Smooth muscle cell (in vitro differentiated cells): Measurements from ENCODE around the gene PTPN14. TPM values are rescaled to one million over a fixed set of nuclear protein-coding genes. Genes with fewer than 3 reads are reported as not detected.

ENCODE experiments used
- DNase-seq: peaks from one replicate; lab custom pipeline; 2025; ENCODE audit not compliant: unreplicated experiment; lab: John Stamatoyannopoulos, UW
- H2AFZ ChIP-seq: fragments of 200-600 bp; sonication (generic); 2 replicates; pipeline ENCODE4 v1.6.0; 2016; ENCODE audit warnings: antibody characterized with exemption, low read depth, mild to moderate bottlenecking
- H3F3A ChIP-seq: fragments of 200-600 bp; sonication (generic); 2 replicates; pipeline ENCODE4 v1.6.0; 2017; ENCODE audit warnings: antibody characterized with exemption, low read depth
- H3K27ac ChIP-seq: fragments of 200-600 bp; sonication (generic); 2 replicates; pipeline ENCODE4 v1.5.1; 2016; ENCODE audit warnings: low read depth, mild to moderate bottlenecking
- H3K27me3 ChIP-seq: fragments of 200-600 bp; sonication (generic); 2 replicates; pipeline ENCODE4 v1.6.1; 2016; ENCODE audit warnings: low read depth, mild to moderate bottlenecking
- H3K36me3 ChIP-seq: fragments of 200-600 bp; sonication (generic); 2 replicates; pipeline ENCODE4 v1.5.1; 2016; ENCODE audit warnings: low read depth
- H3K4me1 ChIP-seq: fragments of 200-600 bp; sonication (generic); 2 replicates; pipeline ENCODE4 v1.5.1; 2016; ENCODE audit warnings: low read depth
- H3K4me2 ChIP-seq: fragments of 200-600 bp; sonication (generic); 2 replicates; pipeline ENCODE4 v1.6.0; 2016; ENCODE audit warnings: mild to moderate bottlenecking
- H3K4me3 ChIP-seq: fragments of 200-600 bp; sonication (generic); 2 replicates; pipeline ENCODE4 v1.5.1; 2016; ENCODE audit warnings: mild to moderate bottlenecking
- H3K79me2 ChIP-seq: fragments of 200-600 bp; sonication (generic); 2 replicates; pipeline ENCODE4 v1.6.0; 2016; ENCODE audit warnings: low read depth, mild to moderate bottlenecking
- H3K9ac ChIP-seq: fragments of 200-600 bp; sonication (generic); 2 replicates; pipeline ENCODE4 v1.6.0; 2016; ENCODE audit warnings: low read depth
- H3K9me3 ChIP-seq: fragments of 200-600 bp; sonication (generic); replicated peaks from 2 replicates; pipeline ENCODE4 v1.5.1; 2016; ENCODE audit warnings: low read depth
- H4K20me1 ChIP-seq: fragments of 200-600 bp; sonication (generic); 2 replicates; pipeline ENCODE4 v1.6.0; 2016; ENCODE audit warnings: low read depth
- WGBS: methylation state at CpG from one replicate; pipeline ENCODE4 v1.1.7; 2016; ENCODE audit warnings: low lambda C conversion rate; 5-methylcytosine and 5-hydroxymethylcytosine counted together
- polyA plus RNA-seq: library from polyadenylated mRNA; unstranded; fragments of >200 nt; fragmentation: Nextera tagmentation; extraction: Ambion mirVana; gene quantifications from 2 replicates; pipeline ENCODE4 v1.2.1, GENCODE V29; 2016
- total RNA-seq: library from RNA; depleted of rRNA; stranded (reverse); fragments of >200 nt; gene quantifications from 2 replicates; pipeline ENCODE4 v1.2.3, GENCODE V29; 2014
- TF ChIP-seq, protein P1 (sequence below): fragments of 200-600 bp; sonication (generic); IDR thresholded peaks from 2 replicates; pipeline ENCODE4 v1.5.1; 2017; ENCODE audit warnings: borderline replicate concordance, mild to moderate bottlenecking, antibody characterized with exemption; ENCODE audit not compliant: insufficient read depth, poor library complexity, severe bottlenecking

PTPN14 gene
- total and polyA plus RNA-seq, 2 experiments from 2014 or later = 13.7 to 28.6 TPM

DNA sequence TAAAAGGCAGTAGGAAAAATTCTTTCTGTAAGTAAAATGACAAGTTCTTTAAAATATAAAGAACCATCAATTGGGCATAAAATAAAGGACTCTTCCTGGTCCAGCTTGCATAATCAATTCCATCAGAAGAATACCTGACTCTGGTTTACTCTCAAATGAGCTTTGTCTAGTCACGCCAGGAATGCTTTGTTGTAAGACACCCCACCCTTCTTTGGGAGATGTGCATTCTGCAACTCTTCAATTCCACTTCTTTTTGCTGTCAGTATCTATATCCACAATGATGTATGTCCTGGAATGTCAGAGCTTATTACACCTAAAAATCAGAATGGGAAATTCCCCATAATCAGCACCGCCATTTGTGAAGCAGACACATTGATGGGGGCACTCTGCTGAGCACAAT lies 76.1 kb downstream of the PTPN14 start:
- 75% methylated on average over 2 of the region's 2 CpGs for WGBS
- Histone ChIP-seq H3F3A (peaks cover 8% of the 10 kb centered on the region), H3K27ac (peak overlapping the region; percentile 73), H3K36me3 (no peaks in the 10 kb centered on the region), H3K4me3 (no peak overlapping the region), H3K4me1 (peaks cover 20% of the 10 kb centered on the region), H4K20me1 (peaks cover 92% of the 10 kb centered on the region), H3K4me2 (no peak overlapping the region), H2AFZ (no peak overlapping the region), H3K9me3 (no peaks in the 10 kb centered on the region), H3K9ac (no peak overlapping the region), H3K79me2 (peaks cover 69% of the 10 kb centered on the region), H3K27me3 (no peaks in the 10 kb centered on the region)
- TF ChIP-seq, protein P1, sequence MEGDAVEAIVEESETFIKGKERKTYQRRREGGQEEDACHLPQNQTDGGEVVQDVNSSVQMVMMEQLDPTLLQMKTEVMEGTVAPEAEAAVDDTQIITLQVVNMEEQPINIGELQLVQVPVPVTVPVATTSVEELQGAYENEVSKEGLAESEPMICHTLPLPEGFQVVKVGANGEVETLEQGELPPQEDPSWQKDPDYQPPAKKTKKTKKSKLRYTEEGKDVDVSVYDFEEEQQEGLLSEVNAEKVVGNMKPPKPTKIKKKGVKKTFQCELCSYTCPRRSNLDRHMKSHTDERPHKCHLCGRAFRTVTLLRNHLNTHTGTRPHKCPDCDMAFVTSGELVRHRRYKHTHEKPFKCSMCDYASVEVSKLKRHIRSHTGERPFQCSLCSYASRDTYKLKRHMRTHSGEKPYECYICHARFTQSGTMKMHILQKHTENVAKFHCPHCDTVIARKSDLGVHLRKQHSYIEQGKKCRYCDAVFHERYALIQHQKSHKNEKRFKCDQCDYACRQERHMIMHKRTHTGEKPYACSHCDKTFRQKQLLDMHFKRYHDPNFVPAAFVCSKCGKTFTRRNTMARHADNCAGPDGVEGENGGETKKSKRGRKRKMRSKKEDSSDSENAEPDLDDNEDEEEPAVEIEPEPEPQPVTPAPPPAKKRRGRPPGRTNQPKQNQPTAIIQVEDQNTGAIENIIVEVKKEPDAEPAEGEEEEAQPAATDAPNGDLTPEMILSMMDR = no peak
- no peak for DNase-seq

DNA sequence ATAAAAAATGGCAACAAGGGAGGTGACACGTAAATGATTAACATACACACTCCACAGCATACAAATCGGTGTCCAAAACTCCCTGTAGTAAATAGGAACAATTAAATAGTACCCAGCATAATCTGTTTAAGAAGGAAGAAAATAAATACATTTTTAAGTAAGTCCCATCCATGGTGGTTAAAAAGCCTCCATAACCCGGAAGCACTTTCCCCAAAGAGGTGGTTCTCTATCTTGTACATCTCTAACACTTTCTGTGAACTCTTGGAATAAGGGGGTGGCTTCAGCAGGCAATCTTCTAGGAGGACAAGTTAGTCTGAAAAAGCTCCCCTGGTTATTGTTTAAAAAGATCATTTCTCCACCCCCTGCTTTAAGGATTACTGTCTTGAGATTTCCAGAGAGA lies 76.9 kb downstream of the PTPN14 start:
- H3K9ac ChIP-seq = no peak overlapping the region
- H4K20me1 ChIP-seq = peaks cover 92% of the 10 kb centered on the region
- no peaks in the 10 kb centered on the region for H3K36me3 ChIP-seq
- H3K27ac ChIP-seq = peak overlapping the region; percentile 73
- H2AFZ ChIP-seq = no peak overlapping the region
- DNase-seq = no peak
- no peaks in the 10 kb centered on the region for H3K9me3 ChIP-seq
- WGBS = 82% methylated on average over 3 of the region's 3 CpGs
- H3K27me3 ChIP-seq = no peaks in the 10 kb centered on the region
- peaks cover 69% of the 10 kb centered on the region for H3K79me2 ChIP-seq
- H3K4me3 ChIP-seq = no peak overlapping the region
- peaks cover 8% of the 10 kb centered on the region for H3F3A ChIP-seq
- H3K4me1 ChIP-seq = peaks cover 20% of the 10 kb centered on the region
- TF ChIP-seq, protein P1 = no peak
- peak overlapping the region; percentile 57 for H3K4me2 ChIP-seq

DNA sequence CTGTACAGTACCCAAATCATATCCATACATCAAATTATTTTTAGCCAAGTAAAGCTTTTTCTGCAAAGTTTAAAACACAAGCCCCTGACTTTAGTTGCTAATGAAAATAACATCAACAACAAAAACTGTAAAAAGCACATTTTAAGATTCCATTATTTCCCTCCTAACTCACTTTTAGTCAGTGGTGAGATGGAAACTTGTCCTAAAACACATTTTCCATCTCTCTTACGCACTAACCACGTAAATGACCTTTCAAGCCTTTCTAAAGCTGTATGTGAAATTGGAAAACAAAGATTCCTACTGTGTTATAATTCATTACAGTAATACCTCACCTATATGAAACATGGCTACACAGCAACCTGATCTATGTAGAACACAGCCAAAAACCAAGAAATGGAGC lies 77.5 kb downstream of the PTPN14 start:
- H3K4me3 ChIP-seq = no peak overlapping the region

DNA sequence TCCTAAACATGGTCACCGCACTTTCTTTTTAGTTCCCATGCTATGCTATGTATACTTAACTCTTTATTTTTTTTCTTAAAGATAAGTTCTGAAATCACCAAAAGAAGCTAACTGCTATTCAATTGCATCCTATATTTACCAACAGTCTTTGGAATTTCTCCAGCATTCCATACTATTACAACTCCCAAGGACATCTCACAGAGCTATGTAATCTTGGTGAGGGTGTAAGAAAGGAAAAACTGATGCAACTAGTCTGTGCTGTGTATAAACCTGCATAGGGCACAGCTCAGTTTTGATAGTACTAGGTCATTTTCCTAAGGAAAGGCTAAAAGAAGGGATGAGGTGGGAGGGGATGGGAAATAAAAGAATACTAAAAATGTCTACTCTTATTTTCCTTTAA lies 78.0 kb downstream of the PTPN14 start:
- WGBS = 87% methylated on average over 1 of the region's 1 CpG
- H3K9me3 ChIP-seq = no peaks in the 10 kb centered on the region
- peaks cover 69% of the 10 kb centered on the region for H3K79me2 ChIP-seq
- H3K9ac ChIP-seq = peak overlapping the region; percentile 29
- DNase-seq = no peak
- no peaks in the 10 kb centered on the region for H3K36me3 ChIP-seq
- H3F3A ChIP-seq = peaks cover 8% of the 10 kb centered on the region
- H3K4me2 ChIP-seq = peak overlapping the region; percentile 57
- TF ChIP-seq, protein P1 = no peak
- H3K4me3 ChIP-seq = no peak overlapping the region
- H3K4me1 ChIP-seq = peaks cover 20% of the 10 kb centered on the region
- H4K20me1 ChIP-seq = peaks cover 92% of the 10 kb centered on the region
- no peak overlapping the region for H2AFZ ChIP-seq
- H3K27me3 ChIP-seq = no peaks in the 10 kb centered on the region
- peak overlapping the region; percentile 73 for H3K27ac ChIP-seq

More for the DNA sequence above, 77.5 kb downstream of the PTPN14 start:
- 86% methylated on average over 2 of the region's 2 CpGs for WGBS
- Histone ChIP-seq H3K27me3 (no peaks in the 10 kb centered on the region), H3K36me3 (no peaks in the 10 kb centered on the region), H3K9me3 (no peaks in the 10 kb centered on the region), H2AFZ (no peak overlapping the region), H3K79me2 (peaks cover 69% of the 10 kb centered on the region), H3K4me2 (peak overlapping the region; percentile 57), H3K9ac (peak overlapping the region; percentile 29), H3F3A (peaks cover 8% of the 10 kb centered on the region), H4K20me1 (peaks cover 92% of the 10 kb centered on the region), H3K4me1 (peaks cover 20% of the 10 kb centered on the region), H3K27ac (peak overlapping the region; percentile 73)
- no peak for DNase-seq
- TF ChIP-seq, protein P1 = no peak
